ENCODE results near the gene PPP2R2D.
"Not testable (repeated sequence)": the region's sequence is repeated elsewhere in the genome, so short reads cannot be mapped to it uniquely, and the experiment has no call there.

The PPP2R2D gene

DNA sequence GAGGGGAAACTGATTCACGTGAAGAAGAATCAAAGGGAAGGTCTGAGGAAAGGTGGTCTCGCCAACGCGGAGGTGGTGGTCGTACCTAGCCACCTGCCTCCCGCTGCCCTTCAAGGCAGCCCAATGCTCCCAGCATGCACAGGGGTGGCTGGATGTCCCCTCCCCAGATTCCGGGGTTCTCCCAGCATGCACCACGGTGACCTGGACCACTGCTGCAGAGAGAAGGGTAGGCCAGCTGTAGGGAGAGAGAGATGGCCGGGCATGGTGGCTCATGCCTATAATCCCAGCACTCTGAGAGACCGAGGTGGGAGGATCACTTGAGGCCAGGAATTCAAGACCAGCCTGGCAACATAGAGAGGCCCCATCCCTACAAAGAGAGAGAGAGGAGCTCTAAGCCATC, 32.4 kb upstream of the PPP2R2D start:
- no peak for DNase-seq (ENCODE audit: low read depth in 2 of 2)

GRCh38 chr10:131869344-131869743, 31.5 kb upstream of the PPP2R2D start:
- DNase-seq (ENCODE audit: low read depth in 2 of 2): no peak

DNA sequence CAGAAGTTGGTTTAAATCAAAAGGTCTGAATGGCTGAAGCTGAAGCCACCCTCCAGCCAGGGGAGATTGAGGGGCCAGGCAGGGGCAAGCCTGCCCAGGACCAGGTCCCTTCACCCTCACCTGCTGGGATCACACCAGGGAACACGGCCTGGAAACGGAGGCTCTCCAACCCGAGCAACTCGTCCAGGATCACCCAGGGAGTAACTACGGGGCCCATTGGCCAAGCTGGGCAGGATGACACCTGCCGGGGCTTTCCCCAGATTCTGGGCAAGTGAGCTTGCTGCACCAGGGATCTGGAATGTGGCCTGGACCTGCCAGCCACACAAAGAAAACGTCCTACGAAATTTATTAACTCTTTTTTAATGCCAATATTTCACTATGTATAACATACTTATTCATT, 30.4 kb upstream of the PPP2R2D start:
- DNase-seq (ENCODE audit: low read depth in 2 of 2): no peak

DNA sequence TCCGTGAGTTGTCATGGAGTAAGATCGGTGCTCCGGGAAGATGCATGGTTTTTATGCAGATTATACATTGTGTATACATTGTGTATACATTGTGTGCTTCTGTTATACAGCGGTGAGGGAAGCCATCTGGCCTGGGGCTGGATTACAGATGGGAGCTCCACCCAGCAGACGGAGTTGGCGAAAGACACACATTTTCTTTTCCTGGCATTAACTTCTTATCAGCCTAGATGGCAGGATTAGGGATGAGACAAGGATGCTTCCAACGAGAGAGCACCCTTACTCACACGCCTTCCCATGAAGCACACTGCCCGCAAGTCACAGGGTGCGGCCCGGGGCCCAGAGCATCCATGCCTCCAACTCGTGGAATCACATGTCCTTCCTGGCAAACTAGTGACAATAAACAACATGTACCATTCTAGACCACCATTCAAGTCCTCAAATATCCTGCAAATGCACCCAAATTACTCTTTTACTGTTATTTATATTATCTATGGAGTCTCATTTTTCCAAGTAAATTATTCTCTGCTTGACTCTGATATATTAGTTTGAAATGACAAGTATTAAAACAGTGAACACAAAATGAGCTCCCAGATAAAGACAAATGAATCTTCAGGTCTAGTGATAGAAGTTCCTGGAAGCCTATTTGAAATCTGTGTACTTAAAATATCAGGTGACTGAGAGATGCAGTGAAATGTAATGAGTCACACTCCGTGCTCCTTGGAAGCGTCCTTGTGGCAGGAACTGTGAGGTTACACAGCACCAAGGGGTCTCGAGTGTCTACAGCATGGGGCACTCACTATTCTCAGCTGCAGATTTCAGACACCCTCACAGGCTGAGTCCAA, 29.8 kb upstream of the PPP2R2D start:
- no peak for DNase-seq (ENCODE audit: low read depth in 2 of 2)

- no peak for DNase-seq (ENCODE audit: low read depth in 2 of 2)
Measured at GRCh38 chr10:131871673-131872005, 29.2 kb upstream of the PPP2R2D start.

DNA sequence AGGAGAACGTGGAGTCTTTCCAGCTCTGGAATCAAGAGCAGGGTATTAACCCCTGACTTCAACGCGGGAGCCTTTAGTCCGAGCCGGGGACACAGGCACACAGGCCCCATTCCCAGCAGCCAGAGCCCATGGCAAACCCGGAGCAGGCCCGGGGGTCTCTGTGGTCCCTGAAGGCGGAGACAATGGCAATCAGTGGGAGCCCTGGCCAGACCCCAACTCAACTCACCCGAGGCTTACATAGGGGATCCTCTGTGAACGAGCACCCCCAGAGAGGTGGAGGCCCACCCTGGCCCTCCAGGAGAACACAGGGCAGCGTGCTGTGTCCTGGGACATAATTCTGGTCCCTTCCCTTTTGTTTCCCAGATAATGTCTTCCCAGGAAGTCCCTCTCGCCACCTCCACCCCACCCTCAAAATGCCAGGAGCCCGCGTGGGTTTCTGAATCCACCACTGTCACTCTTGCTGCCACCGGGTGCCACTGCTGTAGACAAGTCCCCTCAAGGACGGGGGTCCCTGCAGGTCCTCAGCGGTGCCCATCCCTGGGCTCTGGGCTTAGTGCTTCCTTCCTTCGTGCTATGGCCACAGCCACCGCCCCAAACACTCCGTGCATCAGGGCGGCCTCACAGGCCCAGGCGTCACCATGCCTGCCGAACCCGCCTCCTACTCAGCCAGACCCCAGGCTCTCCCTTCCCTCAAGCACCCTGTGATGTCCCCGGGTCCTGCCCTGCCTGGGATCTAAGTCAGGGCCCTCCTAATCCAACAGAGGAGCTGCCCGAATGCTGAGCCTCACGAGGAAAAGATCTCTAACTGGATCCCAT, 28.6 kb upstream of the PPP2R2D start:
- no peak for DNase-seq (ENCODE audit: low read depth in 2 of 2)

- no peak for DNase-seq (ENCODE audit: low read depth in 2 of 2)
Measured at GRCh38 chr10:131872827-131873375, 27.9 kb upstream of the PPP2R2D start.

- DNase-seq (ENCODE audit: low read depth in 2 of 2): peak in 1 of 2 donors; percentile 18
Measured at GRCh38 chr10:131874991-131875451, 25.8 kb upstream of the PPP2R2D start.

DNA sequence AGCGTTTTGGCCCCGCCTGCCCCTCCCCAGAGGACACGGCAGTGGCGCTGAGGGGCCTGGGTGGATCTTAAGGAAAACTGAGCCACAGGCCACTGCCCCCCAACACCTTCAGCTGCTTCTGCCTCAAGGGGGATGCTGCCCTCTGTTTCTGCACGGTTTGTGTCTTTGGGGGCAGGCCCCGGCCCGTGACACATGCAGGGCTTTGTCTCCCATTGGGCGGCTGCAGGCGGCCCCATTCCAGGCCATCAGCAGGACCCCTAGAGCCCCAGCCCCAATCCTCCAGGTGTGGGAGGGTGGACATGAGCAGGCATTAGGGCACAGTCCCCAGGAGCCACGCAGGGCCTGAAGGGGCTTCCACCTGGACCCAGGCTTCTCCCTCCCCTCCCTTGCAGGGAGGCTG, 25.3 kb upstream of the PPP2R2D start:
- DNase-seq (ENCODE audit: low read depth in 2 of 2): no peak

GRCh38 chr10:131876017-131876416, 24.8 kb upstream of the PPP2R2D start:
- no peak for DNase-seq (ENCODE audit: low read depth in 2 of 2)

GRCh38 chr10:131876508-131876907, 24.3 kb upstream of the PPP2R2D start:
- DNase-seq (ENCODE audit: low read depth in 2 of 2): no peak

DNA sequence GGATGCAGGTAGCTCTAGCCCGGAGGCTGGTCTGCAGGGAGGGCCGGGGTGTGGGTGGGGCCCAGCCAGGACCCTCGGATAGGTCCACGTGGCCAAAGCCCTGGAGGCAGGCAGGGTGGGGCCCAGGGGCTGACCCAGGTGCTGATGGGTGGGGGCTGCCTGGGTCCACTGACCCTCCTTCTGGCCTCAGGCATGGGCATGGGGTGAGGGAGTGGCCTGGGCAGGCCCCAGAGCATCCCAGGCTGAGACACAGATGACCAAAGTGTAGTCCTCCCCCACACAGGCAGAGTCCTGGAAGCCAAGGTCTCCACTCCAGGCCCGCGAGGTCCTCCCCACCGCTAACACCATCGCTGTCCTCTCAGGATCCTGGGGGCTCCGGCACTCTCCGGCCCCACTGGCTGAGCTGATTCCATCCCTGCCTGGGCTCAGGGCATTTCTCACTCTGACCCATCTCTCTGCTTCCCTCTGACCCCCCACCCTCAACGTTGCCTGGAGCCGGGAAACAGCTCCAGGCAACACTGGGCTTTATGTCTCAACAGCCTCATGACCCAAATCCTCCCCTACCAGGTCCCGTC, 20.7 kb upstream of the PPP2R2D start:
- no peak for DNase-seq (ENCODE audit: low read depth in 2 of 2)

GRCh38 chr10:131881104-131881880, 19.5 kb upstream of the PPP2R2D start:
- DNase-seq (ENCODE audit: low read depth in 2 of 2): no peak

GRCh38 chr10:131882151-131882550, 18.7 kb upstream of the PPP2R2D start:
- no peak for DNase-seq (ENCODE audit: low read depth in 2 of 2)

DNA sequence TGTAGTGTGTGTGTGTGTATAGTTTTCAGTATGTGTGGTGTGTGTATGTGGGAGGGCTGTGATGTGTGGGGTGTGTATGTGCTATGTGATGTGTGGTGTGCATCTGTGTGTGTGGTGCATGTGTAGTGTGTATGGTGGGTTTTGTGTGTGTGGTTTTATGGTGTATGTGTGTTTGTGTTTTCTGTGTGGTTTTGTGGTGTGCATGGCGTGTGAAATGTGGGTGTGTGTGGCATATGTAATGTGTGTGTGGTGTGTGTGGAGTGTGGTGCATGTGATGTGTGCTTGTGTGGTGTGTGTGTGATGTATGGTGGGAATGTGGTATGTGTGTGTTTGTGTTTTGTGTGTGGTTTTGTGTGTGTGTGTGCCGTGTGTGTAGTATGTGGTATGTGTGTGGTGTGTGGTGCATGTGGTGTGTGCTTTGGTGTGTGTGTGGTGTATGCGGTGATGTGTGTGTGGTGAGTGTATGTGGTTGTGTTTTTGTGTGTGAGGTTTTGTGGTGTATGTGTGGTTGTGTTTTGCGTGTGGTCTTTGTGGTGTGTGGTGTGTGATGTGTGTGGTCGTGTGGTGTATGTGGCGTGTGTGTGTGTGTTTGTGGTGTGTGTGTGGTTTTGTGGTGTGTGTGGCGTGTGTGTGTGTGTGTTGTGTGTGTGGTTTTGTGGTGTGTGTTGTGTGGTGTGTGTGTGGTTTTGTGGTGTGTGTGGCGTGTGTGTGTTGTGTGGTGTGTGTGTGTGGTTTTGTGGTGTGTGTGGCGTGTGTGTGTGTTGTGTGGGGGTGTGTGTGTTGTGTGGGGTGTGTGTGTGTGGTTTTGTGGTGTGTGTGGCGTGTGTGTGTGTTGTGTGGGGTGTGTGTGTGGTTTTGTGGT, 18.0 kb upstream of the PPP2R2D start:
- DNase-seq (ENCODE audit: low read depth in 2 of 2): no peak

GRCh38 chr10:131883621-131884393, 17.0 kb upstream of the PPP2R2D start:
- not testable (repeated sequence) for DNase-seq (ENCODE audit: low read depth in 2 of 2)

- peak; percentile 57 to 64 for DNase-seq (ENCODE audit: low read depth in 2 of 2)
Measured at GRCh38 chr10:131885391-131886165, 15.2 kb upstream of the PPP2R2D start.

DNA sequence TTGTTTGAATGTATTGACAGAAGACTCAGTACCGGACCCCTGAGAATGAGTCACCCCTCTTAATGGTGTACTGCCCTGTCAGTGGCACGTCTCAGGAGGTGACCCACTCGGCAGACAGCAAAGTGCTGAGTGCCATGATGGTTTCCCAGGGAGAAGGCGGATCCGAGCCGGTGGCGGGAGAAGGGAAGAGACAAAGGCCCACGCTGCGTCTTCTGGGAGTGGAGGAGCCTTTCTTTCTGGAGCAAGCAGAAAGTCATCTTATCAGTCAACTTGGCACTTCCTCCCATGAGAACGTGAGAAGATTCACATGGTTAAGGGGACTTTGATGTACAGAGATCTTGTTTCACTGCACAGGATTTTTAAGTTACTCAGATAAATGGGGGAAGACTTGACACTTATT, 14.6 kb upstream of the PPP2R2D start:
- no peak for DNase-seq (ENCODE audit: low read depth in 2 of 2)

- DNase-seq (ENCODE audit: low read depth in 2 of 2): no peak
Measured at GRCh38 chr10:131888186-131888604, 12.6 kb upstream of the PPP2R2D start.
